ENCODE measurements around the gene ESRRG.

DNA sequence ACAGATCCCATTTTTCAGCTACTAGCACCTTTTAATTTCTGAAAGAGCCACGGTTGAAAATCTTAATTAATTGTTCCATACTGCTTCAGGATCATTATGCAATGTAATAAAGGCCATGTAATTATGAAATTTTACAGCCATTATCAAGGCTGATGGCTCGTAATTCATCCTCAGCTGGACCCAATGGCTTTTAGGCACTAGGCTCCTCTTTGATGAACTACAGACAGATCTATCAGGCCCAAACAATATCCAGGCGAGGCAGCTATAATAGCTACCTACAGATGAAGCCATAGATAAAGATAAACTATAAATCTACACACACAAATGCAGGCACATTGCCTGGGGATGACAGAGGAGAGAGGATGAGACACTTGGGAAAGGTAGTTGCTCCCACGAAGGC lies 189.5 kb downstream of the ESRRG start:
- no peak for TF ChIP-seq POLR2AphosphoS5 (IDR thresholded peaks at IDR 0.05; ENCODE audit: borderline replicate concordance, low read depth, low read length)
- TF ChIP-seq EZH2 (IDR thresholded peaks at IDR 0.05), result no peak
- no peak for TF ChIP-seq FOXP2 (optimal IDR thresholded peaks at IDR 0.05; ENCODE audit: control extremely low read depth, extremely low read length, insufficient read depth)
